HepG2 (cell line): Measurements from ENCODE around the gene CUL9. TPM values are rescaled to one million over a fixed set of nuclear protein-coding genes. Genes with fewer than 3 reads are reported as not detected.
A peak's percentile ranks its signal among the peaks of the same experiment; 100 is the strongest.

Experiments
- BORCS8-MEF2B ChIP-seq: sonication (generic); formaldehyde crosslinking; IDR thresholded peaks from 2 replicates; pipeline ENCODE4 v1.8.0; 2022; ENCODE audit warnings: mild to moderate bottlenecking, missing genetic modification reagents
- FOSL1 ChIP-seq: sonication (generic); formaldehyde crosslinking; IDR thresholded peaks from 2 replicates; pipeline ENCODE4 v1.9.0; 2021; ENCODE audit warnings: missing genetic modification reagents, borderline replicate concordance
- FOXP4 ChIP-seq: sonication (generic); formaldehyde crosslinking; IDR thresholded peaks from 2 replicates; pipeline ENCODE4 v1.4.0; 2020; ENCODE audit warnings: missing genetic modification reagents
- HBP1 ChIP-seq: IDR thresholded peaks from 2 replicates; pipeline ENCODE4 v1.6.1; 2016; ENCODE audit warnings: low read depth, control low read depth
- IRF1 ChIP-seq: sonication (generic); formaldehyde crosslinking; IDR thresholded peaks from 2 replicates; pipeline ENCODE4 v1.4.0; 2020; ENCODE audit warnings: low read depth, mild to moderate bottlenecking, missing genetic modification reagents
- KLF15 ChIP-seq: sonication (generic); formaldehyde crosslinking; IDR thresholded peaks from 2 replicates; pipeline ENCODE4 v1.8.1; 2023; ENCODE audit warnings: borderline replicate concordance, mild to moderate bottlenecking, inconsistent platforms, missing genetic modification reagents, mixed read lengths
- MATR3 ChIP-seq: sonication (generic); formaldehyde crosslinking; IDR thresholded peaks from 2 replicates; pipeline ENCODE4 v1.4.0; 2020; ENCODE audit warnings: missing genetic modification reagents
- MLX ChIP-seq: IDR thresholded peaks from 2 replicates; pipeline ENCODE4 v1.6.1; 2016
- PBX3 ChIP-seq: sonication (generic); formaldehyde crosslinking; IDR thresholded peaks from 2 replicates; pipeline ENCODE4 v1.8.1; 2023; ENCODE audit warnings: missing genetic modification reagents, inconsistent platforms, borderline replicate concordance
- PHF21A ChIP-seq: sonication (generic); formaldehyde crosslinking; IDR thresholded peaks from 2 replicates; pipeline ENCODE4 v1.5.0; 2020; ENCODE audit warnings: mild to moderate bottlenecking, missing genetic modification reagents
- SMAD9 ChIP-seq: sonication (generic); formaldehyde crosslinking; IDR thresholded peaks from 2 replicates; pipeline ENCODE4 v1.5.1; 2020; ENCODE audit warnings: mild to moderate bottlenecking, missing genetic modification reagents
- TCF7L2 ChIP-seq: IDR thresholded peaks from 2 replicates; pipeline ENCODE4 v1.6.1; 2011; ENCODE audit warnings: mild to moderate bottlenecking, low read depth, low read length, moderate library complexity
- TERF1 ChIP-seq: sonication (generic); formaldehyde crosslinking; IDR thresholded peaks from 2 replicates; pipeline ENCODE4 v1.8.0; 2022; ENCODE audit warnings: mild to moderate bottlenecking, missing genetic modification reagents, moderate library complexity
- ZBTB49 ChIP-seq: sonication (generic); formaldehyde crosslinking; IDR thresholded peaks from 2 replicates; pipeline ENCODE4 v1.4.0; 2020; ENCODE audit warnings: missing genetic modification reagents, borderline replicate concordance
- ZNF121 ChIP-seq: sonication (generic); formaldehyde crosslinking; IDR thresholded peaks from 2 replicates; pipeline ENCODE4 v1.5.0; 2020; ENCODE audit warnings: mild to moderate bottlenecking, missing genetic modification reagents
- ZNF136 ChIP-seq: sonication (generic); formaldehyde crosslinking; IDR thresholded peaks from 2 replicates; pipeline ENCODE4 v1.8.1; 2022; ENCODE audit warnings: low read depth, mild to moderate bottlenecking, moderate library complexity, missing genetic modification reagents
- ZNF451 ChIP-seq: sonication (generic); formaldehyde crosslinking; IDR thresholded peaks from 2 replicates; pipeline ENCODE4 v1.5.0; 2020; ENCODE audit warnings: mild to moderate bottlenecking, missing genetic modification reagents
- ZNF503 ChIP-seq: sonication (generic); formaldehyde crosslinking; IDR thresholded peaks from 2 replicates; pipeline ENCODE4 v1.4.0; 2020; ENCODE audit warnings: missing genetic modification reagents
- polyA plus RNA-seq, 8 experiments: library from polyadenylated mRNA; depleted of rRNA in 3 of 8; stranded (reverse) in 7 of 8; unstranded in 1 of 8; fragments of >200 nt; fragmentation: Illumina TruSeq in 4 of 8; extraction: Trizol in 4 of 8; gene quantifications; 2 replicates each; pipeline versions ENCODE4 v1.2.1 to v1.2.3, GENCODE V29; 2011 to 2016; ENCODE audit warnings: low read depth in 4 of 8, missing spikeins in 1 of 8, mixed read lengths in 1 of 8; ENCODE audit not compliant: insufficient read depth in 1 of 8
- total RNA-seq, 5 experiments: library from RNA; depleted of rRNA; stranded (reverse); fragments of >200 nt; fragmentation: Illumina TruSeq; extraction: Trizol; gene quantifications; 2 replicates each; pipeline ENCODE4 v1.2.3, GENCODE V29; 2016; ENCODE audit warnings: low read depth in 1 of 5

CUL9 gene
- total and polyA plus RNA-seq, 2 of the 13 experiments (the other 11 are each of a cell fraction or from before 2014, with no cell fraction given) = 11.4 to 13.7 TPM

GRCh38 chr6:43265564-43265963, 83.6 kb downstream of the CUL9 start (continued):
- TF ChIP-seq FOSL1 (CRISPR knock-in tag) (no peak), TCF7L2 (no peak), MATR3 (CRISPR knock-in tag) (no peak), HBP1 (0 out of 2 replicates have a peak, but pooled peaks have one; percentile 23), FOXP4 (CRISPR knock-in tag) (no peak), ZNF121 (no peak), IRF1 (CRISPR knock-in tag) (no peak), ZNF451 (CRISPR knock-in tag) (no peak), ZNF136 (CRISPR knock-in tag) (0 out of 2 replicates have a peak, but pooled peaks have one; percentile 65), ZNF503 (CRISPR knock-in tag) (no peak), PBX3 (no peak), PHF21A (peak; percentile 30; the same call in 1 of the 2 replicates), MLX (CRISPR knock-in tag) (peak; percentile 50; the same call in 1 of the 2 replicates), KLF15 (no peak), SMAD9 (CRISPR knock-in tag) (no peak), ZBTB49 (CRISPR knock-in tag) (no peak), TERF1 (CRISPR knock-in tag) (no peak), BORCS8-MEF2B (CRISPR knock-in tag) (0 out of 2 replicates have a peak, but pooled peaks have one; percentile 5)
